HG03039 (cell line): ENCODE data around the gene CXCL12.

Experiments
- ATAC-seq: cut with Tn5 transposase; IDR thresholded peaks from one replicate; pipeline ENCODE4 v1.9.1; 2021; ENCODE audit warnings: mild to moderate bottlenecking, moderate library complexity; ENCODE audit not compliant: unreplicated experiment

Gene CXCL12

DNA sequence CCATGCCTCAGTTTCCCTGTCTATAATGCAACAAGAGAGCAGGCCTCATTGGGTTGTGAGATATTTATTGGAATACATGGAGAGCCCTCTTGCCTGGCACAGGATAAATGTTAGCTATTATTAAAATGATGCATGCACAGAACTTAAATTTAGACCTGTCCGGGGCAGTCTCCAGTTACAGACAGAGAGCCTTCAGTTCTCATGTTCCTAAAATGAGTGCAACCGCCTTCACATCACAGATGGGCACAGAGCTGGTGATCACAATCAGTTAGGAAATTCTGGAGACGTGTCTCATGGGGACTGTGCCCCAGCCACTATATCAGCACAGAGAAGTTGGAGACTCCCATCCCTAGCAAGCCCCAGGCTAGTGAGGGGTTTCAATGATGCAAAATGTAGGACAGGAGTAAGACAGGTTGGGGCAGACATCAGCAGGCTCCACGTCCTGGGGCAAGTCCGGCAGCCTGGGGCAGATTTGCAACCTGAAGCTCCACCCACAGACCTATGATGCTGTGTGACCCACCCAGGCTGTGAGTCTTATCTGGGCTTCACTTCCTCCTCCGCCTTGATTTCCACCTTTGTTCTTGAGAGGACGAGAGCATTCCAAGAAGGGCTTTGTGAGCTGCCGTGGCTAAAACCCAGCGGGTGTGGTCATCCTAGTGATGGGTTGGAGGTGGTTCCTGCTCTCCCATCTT, 49.4 kb downstream of the CXCL12 start:
- no peak for ATAC-seq

GRCh38 chr10:44334621-44335184, 50.2 kb downstream of the CXCL12 start:
- ATAC-seq, result no peak

DNA sequence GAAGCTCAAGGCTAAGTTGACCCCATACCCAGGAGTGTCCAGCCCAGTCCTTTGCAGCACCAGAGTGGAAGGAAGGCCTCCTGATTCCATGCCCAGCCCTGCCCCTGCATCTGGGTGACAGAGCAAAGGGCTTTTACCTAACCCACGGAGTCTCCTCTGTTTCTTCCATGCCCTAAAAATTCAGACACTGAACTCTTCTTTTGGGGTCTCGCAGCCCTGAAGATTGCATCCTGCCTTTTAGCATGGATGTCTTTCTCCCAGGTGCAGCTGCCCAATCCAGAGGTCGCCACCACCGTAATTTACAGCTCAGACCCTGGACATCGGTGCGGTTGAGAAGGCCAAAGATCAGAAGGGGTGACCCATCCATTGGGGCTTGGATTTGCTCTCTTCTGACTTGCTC, 50.8 kb downstream of the CXCL12 start:
- no peak for ATAC-seq

- ATAC-seq, result no peak
These were observed 51.4 kb downstream of the CXCL12 start for GRCh38 chr10:44333511-44333910.

DNA sequence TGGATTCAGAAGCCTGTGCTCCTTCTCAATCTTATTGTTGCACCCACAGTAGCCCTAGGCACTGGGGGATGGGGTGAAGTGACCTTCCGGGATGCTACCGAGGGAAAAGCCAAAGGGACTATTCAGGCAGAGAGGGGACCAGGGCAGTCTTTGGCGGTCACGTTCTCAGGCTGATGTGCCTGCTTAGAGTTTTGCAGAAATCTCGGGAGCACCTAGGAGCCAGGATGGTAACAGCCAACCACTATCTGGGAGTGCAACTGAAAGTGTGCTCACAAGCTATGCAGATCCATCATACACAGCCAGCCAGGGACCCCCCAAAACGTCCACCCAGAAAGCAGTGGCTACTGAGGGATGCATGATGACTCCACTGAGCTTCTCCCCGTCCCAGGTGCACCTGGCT, 52.4 kb downstream of the CXCL12 start:
- ATAC-seq, result no peak

GRCh38 chr10:44330431-44330830, 54.5 kb downstream of the CXCL12 start:
- no peak for ATAC-seq

- no peak for ATAC-seq
These were observed 57.4 kb downstream of the CXCL12 start for GRCh38 chr10:44327461-44327860.
